Lung (tissue), 12 donors: ENCODE data around the gene RCBTB1. TPM values are rescaled to one million over a fixed set of nuclear protein-coding genes. Genes with fewer than 3 reads are reported as not detected.

ENCODE experiments used
- ATAC-seq: fragments of 200-7000 bp; cut with Tn5 transposase; one replicate; pipeline ENCODE4 v1.9.1; 2020; ENCODE audit warnings: moderate number of reproducible peaks; ENCODE audit not compliant: insufficient read depth, low FRiP score
- DNase-seq, 3 donors: peaks; one replicate each; pipeline ENCODE4 v3.0.0-alpha.2; 2013 to 2017
- H3K27ac ChIP-seq, 2 donors: one replicate each; pipeline ENCODE4 v1.5.1; 2013; ENCODE audit warnings: mild to moderate bottlenecking in 2 of 2, moderate library complexity in 2 of 2, control low read depth in 1 of 2, inconsistent platforms in 1 of 2, low read depth in 1 of 2, low read length in 1 of 2
- H3K27me3 ChIP-seq, 3 donors: one replicate each; pipeline ENCODE4 v1.5.1; 2013; ENCODE audit warnings: low read length in 2 of 3; ENCODE audit not compliant: control insufficient read depth in 3 of 3, insufficient read depth in 3 of 3
- H3K36me3 ChIP-seq, 4 donors: one replicate each; pipeline ENCODE4 v1.5.1; 2013; ENCODE audit warnings: low read length in 4 of 4, mild to moderate bottlenecking in 1 of 4, moderate library complexity in 1 of 4; ENCODE audit not compliant: control insufficient read depth in 4 of 4, insufficient read depth in 4 of 4
- H3K4me1 ChIP-seq, 5 donors: one replicate each; pipeline ENCODE4 v1.5.1; 2013; ENCODE audit warnings: low read length in 5 of 5, mild to moderate bottlenecking in 2 of 5, moderate library complexity in 1 of 5; ENCODE audit not compliant: control insufficient read depth in 5 of 5, insufficient read depth in 5 of 5
- H3K4me3 ChIP-seq: one replicate; pipeline ENCODE4 v1.5.1; 2013; ENCODE audit warnings: mild to moderate bottlenecking, control low read depth, moderate library complexity
- H3K9ac ChIP-seq, 2 donors: one replicate each; pipeline ENCODE4 v1.5.1; 2013; ENCODE audit warnings: low read length in 2 of 2, control low read depth in 1 of 2; ENCODE audit not compliant: insufficient read depth in 1 of 2
- H3K9me3 ChIP-seq, 4 donors: one replicate each; pipeline ENCODE4 v1.5.1; 2013; ENCODE audit warnings: low read length in 3 of 4, mild to moderate bottlenecking in 1 of 4, moderate library complexity in 1 of 4; ENCODE audit not compliant: control insufficient read depth in 4 of 4, insufficient read depth in 3 of 4
- WGBS, 2 donors: extraction: QIAGEN DNeasy Blood & Tissue Kit; methylation state at CpG; one replicate each; pipeline ENCODE4 v1.1.7; 2013; 5-methylcytosine and 5-hydroxymethylcytosine counted together
- polyA plus RNA-seq, 2 donors: library from polyadenylated mRNA; stranded (reverse); fragments of 200-250 nt; gene quantifications; one replicate each; pipeline ENCODE4 v1.2.1, GENCODE V29; 2013
- total RNA-seq, 2 donors: library from RNA; depleted of rRNA in 1 of 2; stranded (reverse); fragments of >200 nt in 1 of 2; gene quantifications; one replicate each; pipeline ENCODE4 v1.2.1, GENCODE V29; 2014 to 2021
- TF ChIP-seq, protein P1 (sequence below): IDR thresholded peaks from 2 replicates; pipeline ENCODE4 v1.5.1; 2012; ENCODE audit warnings: mild to moderate bottlenecking; ENCODE audit errors: control extremely low read depth, extremely low read depth
- donor health status: control.
- donor health status: control.
- donor health status: Bipolar disorder and iron deficiency.
- donor health status: healthy.
- donor health status: DM: yes; HTN: yes; CAD: no.

RCBTB1 gene
- total and polyA plus RNA-seq, 4 donors: 12.0 to 25.4 (median 17.8) TPM

- peaks cover 0 to 15% (median 11%) of the 10 kb centered on the region in 5 donors for H3K4me1 ChIP-seq
- H3K27ac ChIP-seq: peak overlapping the region in 1 of 2 donors; percentile 72
- peaks cover 0 to 2% (median 0%) of the 10 kb centered on the region in 4 donors for H3K9me3 ChIP-seq
- no peak overlapping the region for H3K4me3 ChIP-seq
- ATAC-seq: no peak
- peak; percentile 33 to 85 (median 58) for DNase-seq
- H3K9ac ChIP-seq: no peak overlapping the region
- WGBS, 2 donors: 61 to 73% methylated on average over 11 of the region's 11 CpGs
- TF ChIP-seq, protein P1, sequence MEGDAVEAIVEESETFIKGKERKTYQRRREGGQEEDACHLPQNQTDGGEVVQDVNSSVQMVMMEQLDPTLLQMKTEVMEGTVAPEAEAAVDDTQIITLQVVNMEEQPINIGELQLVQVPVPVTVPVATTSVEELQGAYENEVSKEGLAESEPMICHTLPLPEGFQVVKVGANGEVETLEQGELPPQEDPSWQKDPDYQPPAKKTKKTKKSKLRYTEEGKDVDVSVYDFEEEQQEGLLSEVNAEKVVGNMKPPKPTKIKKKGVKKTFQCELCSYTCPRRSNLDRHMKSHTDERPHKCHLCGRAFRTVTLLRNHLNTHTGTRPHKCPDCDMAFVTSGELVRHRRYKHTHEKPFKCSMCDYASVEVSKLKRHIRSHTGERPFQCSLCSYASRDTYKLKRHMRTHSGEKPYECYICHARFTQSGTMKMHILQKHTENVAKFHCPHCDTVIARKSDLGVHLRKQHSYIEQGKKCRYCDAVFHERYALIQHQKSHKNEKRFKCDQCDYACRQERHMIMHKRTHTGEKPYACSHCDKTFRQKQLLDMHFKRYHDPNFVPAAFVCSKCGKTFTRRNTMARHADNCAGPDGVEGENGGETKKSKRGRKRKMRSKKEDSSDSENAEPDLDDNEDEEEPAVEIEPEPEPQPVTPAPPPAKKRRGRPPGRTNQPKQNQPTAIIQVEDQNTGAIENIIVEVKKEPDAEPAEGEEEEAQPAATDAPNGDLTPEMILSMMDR: no peak
- H3K27me3 ChIP-seq: no peaks in the 10 kb centered on the region
- H3K36me3 ChIP-seq: no peaks in the 10 kb centered on the region
Measured at GRCh38 chr13:49622174-49622946, 37.0 kb upstream of the RCBTB1 start.

GRCh38 chr13:49620170-49620621 lies 34.8 kb upstream of the RCBTB1 start:
- DNase-seq (no peak), ATAC-seq (no peak)
- H3K9ac ChIP-seq: no peak overlapping the region
- TF ChIP-seq, protein P1: no peak
- peaks cover 7 to 21% (median 13%) of the 10 kb centered on the region in 5 donors for H3K4me1 ChIP-seq
- no peak overlapping the region for H3K4me3 ChIP-seq
- no peaks in the 10 kb centered on the region for H3K36me3 ChIP-seq
- 59 to 72% methylated on average over 22 of the region's 22 CpGs for WGBS, 2 donors
- peak overlapping the region in 1 of 2 donors; percentile 47 for H3K27ac ChIP-seq
- peaks cover 0 to 2% (median 0%) of the 10 kb centered on the region in 4 donors for H3K9me3 ChIP-seq
- H3K27me3 ChIP-seq: no peaks in the 10 kb centered on the region

DNA sequence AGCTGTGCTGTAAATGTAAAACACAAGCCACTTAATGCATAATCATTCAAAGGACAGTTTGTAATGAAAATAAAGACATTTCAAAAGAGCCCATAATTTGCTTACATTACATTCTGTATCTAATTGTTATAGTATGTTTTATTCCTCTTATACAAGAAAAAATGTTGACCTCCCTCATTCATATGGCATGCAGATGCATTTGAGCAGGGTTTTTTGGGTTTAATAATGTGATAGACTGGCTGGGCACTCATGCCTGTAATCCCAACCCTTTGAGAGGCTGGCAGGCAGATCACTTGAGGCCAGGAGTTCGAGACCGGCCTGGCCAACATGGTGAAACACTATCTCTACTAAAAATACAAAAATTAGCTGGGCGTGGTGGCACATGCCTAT lies 31.3 kb upstream of the RCBTB1 start:
- Histone ChIP-seq H3K36me3 (no peaks in the 10 kb centered on the region), H3K9ac (peak overlapping the region in 1 of 2 donors; percentile 33), H3K4me3 (no peak overlapping the region), H3K27ac (peak overlapping the region in 1 of 2 donors; percentile 11), H3K27me3 (no peaks in the 10 kb centered on the region), H3K9me3 (no peaks in the 10 kb centered on the region), H3K4me1 (peaks cover 7 to 20% (median 11%) of the 10 kb centered on the region in 5 donors)
- TF ChIP-seq, protein P1: no peak
- 89 to 90% methylated on average over 3 of the region's 3 CpGs for WGBS, 2 donors
- DNase-seq: no peak
- no peak for ATAC-seq
